ENCODE measurements around the gene GLIS1. TPM values are rescaled to one million over a fixed set of nuclear protein-coding genes. Genes with fewer than 3 reads are reported as not detected.

GLIS1 gene
- total RNA-seq, 1 experiment from 2014 or later = 1.2 TPM

DNA sequence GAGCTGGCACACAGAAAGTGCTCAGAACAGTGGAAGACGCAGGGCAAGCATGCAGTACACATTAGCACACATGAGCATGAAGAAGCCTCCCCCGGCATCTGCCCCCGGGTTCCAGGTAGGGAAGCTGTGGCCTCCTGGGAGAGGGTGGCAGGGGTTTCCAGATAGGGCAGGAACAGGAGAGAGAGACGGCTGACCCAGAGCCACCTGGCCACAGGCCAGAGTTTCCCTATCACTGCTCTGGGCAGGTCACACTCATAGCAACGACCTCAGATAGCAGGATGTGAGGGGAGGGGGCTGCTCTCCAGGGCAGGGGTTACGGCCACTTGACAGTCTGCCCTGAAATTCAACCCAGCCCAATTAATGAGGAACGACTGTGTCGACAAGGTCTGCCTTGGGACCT, 36.6 kb downstream of the GLIS1 start:
- Histone ChIP-seq H3K27me3 (replicated peaks) (no peaks in the 10 kb centered on the region), H3K4me3 (no peak overlapping the region), H3K27ac (no peak overlapping the region), H3K9me3 (replicated peaks) (no peaks in the 10 kb centered on the region), H3K36me3 (no peaks in the 10 kb centered on the region), H3K4me1 (replicated peaks) (no peaks in the 10 kb centered on the region)
- no peak for DNase-seq (ENCODE audit: low read depth in 1 of 2, low spot score in 2 of 2)

- no peaks in the 10 kb centered on the region for H3K4me1 ChIP-seq (replicated peaks)
- no peaks in the 10 kb centered on the region for H3K36me3 ChIP-seq
- no peak overlapping the region for H3K4me3 ChIP-seq
- no peaks in the 10 kb centered on the region for H3K27me3 ChIP-seq (replicated peaks)
- no peaks in the 10 kb centered on the region for H3K9me3 ChIP-seq (replicated peaks)
- no peak overlapping the region for H3K27ac ChIP-seq
- DNase-seq (ENCODE audit: low read depth in 1 of 2, low spot score in 2 of 2) = no peak
Measured at GRCh38 chr1:53700776-53701175, 38.2 kb downstream of the GLIS1 start.

GRCh38 chr1:53699981-53700380, 39.0 kb downstream of the GLIS1 start:
- no peaks in the 10 kb centered on the region for H3K4me1 ChIP-seq (replicated peaks)
- H3K27me3 ChIP-seq (replicated peaks) = no peaks in the 10 kb centered on the region
- H3K27ac ChIP-seq = no peak overlapping the region
- no peak overlapping the region for H3K4me3 ChIP-seq
- H3K36me3 ChIP-seq = no peaks in the 10 kb centered on the region
- H3K9me3 ChIP-seq (replicated peaks) = no peaks in the 10 kb centered on the region
- no peak for DNase-seq (ENCODE audit: low read depth in 1 of 2, low spot score in 2 of 2)

GRCh38 chr1:53698384-53698980, 40.5 kb downstream of the GLIS1 start:
- H3K27ac ChIP-seq = no peak overlapping the region
- DNase-seq (ENCODE audit: low read depth in 1 of 2, low spot score in 2 of 2) = no peak

DNA sequence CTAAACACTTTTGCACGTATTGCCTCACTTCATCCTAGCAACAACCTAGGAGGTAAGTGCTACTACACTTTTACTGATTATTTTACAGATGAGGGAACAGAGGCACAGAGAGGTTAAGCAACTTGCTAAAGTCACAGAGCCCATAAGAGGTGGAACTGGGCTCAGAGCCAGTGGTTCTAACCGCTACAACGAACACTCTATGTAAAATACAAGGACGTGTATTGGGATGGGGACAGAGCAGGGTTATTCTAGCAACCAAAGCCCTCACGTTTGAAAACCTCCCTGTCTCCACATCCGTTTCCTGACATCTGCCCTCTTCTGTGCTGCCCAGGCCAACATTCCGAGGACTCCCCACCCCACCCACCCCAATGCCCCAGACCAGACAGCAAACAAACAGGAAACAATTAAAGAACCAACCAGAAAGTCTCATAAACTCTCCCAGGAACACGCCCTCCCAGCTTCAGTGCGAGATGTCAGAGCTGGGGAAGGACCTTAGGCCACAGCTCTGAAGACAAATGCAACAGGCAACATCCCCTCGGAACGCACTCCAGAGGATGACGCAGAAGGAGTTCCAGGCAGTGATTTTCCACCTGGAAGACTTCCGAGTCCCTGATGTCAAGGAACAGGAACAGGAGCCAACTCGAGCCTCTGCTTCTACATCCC, 41.1 kb downstream of the GLIS1 start:
- no peaks in the 10 kb centered on the region for H3K9me3 ChIP-seq (replicated peaks)
- H3K4me1 ChIP-seq (replicated peaks) = no peaks in the 10 kb centered on the region
- DNase-seq (ENCODE audit: low read depth in 1 of 2, low spot score in 2 of 2) = no peak
- no peaks in the 10 kb centered on the region for H3K36me3 ChIP-seq
- no peak overlapping the region for H3K4me3 ChIP-seq
- H3K27ac ChIP-seq = no peak overlapping the region
- no peaks in the 10 kb centered on the region for H3K27me3 ChIP-seq (replicated peaks)

More at GRCh38 chr1:53698384-53698980, 40.5 kb downstream of the GLIS1 start:
- H3K4me1 ChIP-seq (replicated peaks) = no peaks in the 10 kb centered on the region
- no peaks in the 10 kb centered on the region for H3K9me3 ChIP-seq (replicated peaks)
- H3K4me3 ChIP-seq = no peak overlapping the region
- no peaks in the 10 kb centered on the region for H3K36me3 ChIP-seq
- H3K27me3 ChIP-seq (replicated peaks) = no peaks in the 10 kb centered on the region

- DNase-seq (ENCODE audit: low read depth in 1 of 2, low spot score in 2 of 2) = no peak
- no peaks in the 10 kb centered on the region for H3K36me3 ChIP-seq
- no peaks in the 10 kb centered on the region for H3K27me3 ChIP-seq (replicated peaks)
- no peaks in the 10 kb centered on the region for H3K4me1 ChIP-seq (replicated peaks)
- no peak overlapping the region for H3K4me3 ChIP-seq
- H3K9me3 ChIP-seq (replicated peaks) = no peaks in the 10 kb centered on the region
- no peak overlapping the region for H3K27ac ChIP-seq
Measured at GRCh38 chr1:53696990-53697389, 42.0 kb downstream of the GLIS1 start.

DNA sequence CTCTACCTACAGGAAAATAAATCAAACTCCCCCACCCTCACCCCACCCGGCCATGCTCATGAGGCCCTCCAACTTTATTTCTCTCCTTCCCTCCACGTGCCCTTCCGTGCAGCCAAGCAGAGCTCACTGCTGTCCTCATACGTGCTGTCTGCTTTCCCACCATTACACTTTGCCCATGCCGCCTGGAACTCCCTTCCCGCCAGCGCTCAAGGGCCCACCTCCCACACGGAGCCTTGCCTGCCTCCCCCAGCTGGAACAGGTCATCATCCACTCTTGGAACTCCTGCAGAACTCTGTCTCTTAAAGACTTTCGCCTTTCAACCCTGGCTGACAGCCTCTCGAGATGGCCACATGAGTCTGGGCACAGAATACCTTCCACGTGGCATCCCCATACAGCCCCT, 42.4 kb downstream of the GLIS1 start:
- H3K4me3 ChIP-seq = no peak overlapping the region
- DNase-seq (ENCODE audit: low read depth in 1 of 2, low spot score in 2 of 2) = no peak
- H3K36me3 ChIP-seq = no peaks in the 10 kb centered on the region
- no peaks in the 10 kb centered on the region for H3K27me3 ChIP-seq (replicated peaks)
- H3K4me1 ChIP-seq (replicated peaks) = no peaks in the 10 kb centered on the region
- H3K9me3 ChIP-seq (replicated peaks) = no peaks in the 10 kb centered on the region
- no peak overlapping the region for H3K27ac ChIP-seq

DNA sequence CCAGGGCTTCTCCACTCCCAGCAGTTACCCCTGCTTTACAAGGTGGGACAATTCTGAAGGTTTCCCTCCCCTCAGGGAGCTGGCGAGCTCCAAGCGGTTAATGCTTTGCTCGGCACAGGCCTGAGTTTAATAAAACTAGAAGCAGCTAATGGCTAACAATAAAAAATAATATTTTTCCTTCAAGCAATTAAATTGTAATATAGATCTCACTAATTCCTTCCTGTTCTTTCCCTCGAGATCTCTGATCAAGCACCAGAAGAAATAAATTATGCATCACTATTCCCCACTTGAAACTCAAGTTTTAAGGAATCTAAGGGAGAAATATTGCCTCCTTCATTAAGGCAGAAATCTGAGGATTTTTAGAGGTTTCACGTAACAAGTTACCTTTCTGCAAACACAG, 42.9 kb downstream of the GLIS1 start:
- H3K27ac ChIP-seq = no peak overlapping the region
- DNase-seq (ENCODE audit: low read depth in 1 of 2, low spot score in 2 of 2) = no peak
- no peaks in the 10 kb centered on the region for H3K4me1 ChIP-seq (replicated peaks)
- H3K4me3 ChIP-seq = no peak overlapping the region
- no peaks in the 10 kb centered on the region for H3K27me3 ChIP-seq (replicated peaks)
- no peaks in the 10 kb centered on the region for H3K36me3 ChIP-seq
- H3K9me3 ChIP-seq (replicated peaks) = no peaks in the 10 kb centered on the region

GRCh38 chr1:53695116-53695515, 43.8 kb downstream of the GLIS1 start:
- Histone ChIP-seq H3K36me3 (no peaks in the 10 kb centered on the region), H3K4me3 (no peak overlapping the region), H3K27me3 (replicated peaks) (no peaks in the 10 kb centered on the region), H3K27ac (no peak overlapping the region), H3K4me1 (replicated peaks) (no peaks in the 10 kb centered on the region), H3K9me3 (replicated peaks) (no peaks in the 10 kb centered on the region)
- DNase-seq (ENCODE audit: low read depth in 1 of 2, low spot score in 2 of 2) = no peak

DNA sequence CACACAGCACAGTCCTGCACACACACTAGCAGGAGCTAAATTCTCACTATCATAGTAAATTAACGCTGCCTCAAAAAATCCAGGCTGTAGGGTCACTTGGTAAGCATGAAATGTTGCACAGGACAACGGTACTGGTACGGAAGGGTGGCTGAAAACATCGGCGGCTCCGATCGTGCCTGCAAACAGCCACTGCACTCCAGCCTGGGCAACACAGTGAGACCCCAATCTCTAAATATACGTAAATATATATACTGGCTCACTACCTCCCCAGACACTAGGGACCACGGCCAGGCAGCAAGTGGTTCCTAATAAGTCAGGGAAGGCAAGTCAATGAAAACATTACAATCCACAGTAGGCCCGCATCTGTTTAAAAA, 44.3 kb downstream of the GLIS1 start:
- Histone ChIP-seq H3K36me3 (no peaks in the 10 kb centered on the region), H3K4me3 (no peak overlapping the region), H3K4me1 (replicated peaks) (no peaks in the 10 kb centered on the region), H3K27ac (no peak overlapping the region), H3K9me3 (replicated peaks) (no peaks in the 10 kb centered on the region), H3K27me3 (replicated peaks) (no peaks in the 10 kb centered on the region)
- no peak for DNase-seq (ENCODE audit: low read depth in 1 of 2, low spot score in 2 of 2)

GRCh38 chr1:53693773-53694717, 44.9 kb downstream of the GLIS1 start:
- no peaks in the 10 kb centered on the region for H3K36me3 ChIP-seq
- DNase-seq (ENCODE audit: low read depth in 1 of 2, low spot score in 2 of 2) = no peak
- no peaks in the 10 kb centered on the region for H3K4me1 ChIP-seq (replicated peaks)
- H3K4me3 ChIP-seq = no peak overlapping the region
- no peak overlapping the region for H3K27ac ChIP-seq
- H3K27me3 ChIP-seq (replicated peaks) = no peaks in the 10 kb centered on the region
- H3K9me3 ChIP-seq (replicated peaks) = no peaks in the 10 kb centered on the region

DNA sequence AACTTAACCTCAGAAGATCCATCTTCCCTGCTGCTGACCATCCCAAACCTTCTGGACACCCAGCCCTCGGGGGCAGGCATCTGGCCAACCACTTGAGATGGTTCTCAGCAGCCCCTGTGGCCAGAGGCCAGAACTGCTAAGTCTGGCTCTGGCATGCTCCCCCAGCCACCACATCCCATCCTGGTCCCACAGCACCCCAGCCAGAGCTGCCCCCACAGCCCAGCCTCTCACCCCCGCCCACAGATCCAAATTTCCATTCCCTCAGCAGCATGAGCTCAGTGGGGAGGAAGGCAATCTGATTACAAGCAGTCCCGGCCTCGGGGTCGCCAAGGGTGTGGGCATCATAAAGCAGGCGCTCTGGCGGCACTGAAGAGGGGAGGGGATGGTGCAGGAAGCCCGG, 45.6 kb downstream of the GLIS1 start:
- no peaks in the 10 kb centered on the region for H3K27me3 ChIP-seq (replicated peaks)
- H3K4me1 ChIP-seq (replicated peaks) = no peaks in the 10 kb centered on the region
- no peak for DNase-seq (ENCODE audit: low read depth in 1 of 2, low spot score in 2 of 2)
- no peak overlapping the region for H3K27ac ChIP-seq
- no peak overlapping the region for H3K4me3 ChIP-seq
- H3K36me3 ChIP-seq = no peaks in the 10 kb centered on the region
- H3K9me3 ChIP-seq (replicated peaks) = no peaks in the 10 kb centered on the region

DNA sequence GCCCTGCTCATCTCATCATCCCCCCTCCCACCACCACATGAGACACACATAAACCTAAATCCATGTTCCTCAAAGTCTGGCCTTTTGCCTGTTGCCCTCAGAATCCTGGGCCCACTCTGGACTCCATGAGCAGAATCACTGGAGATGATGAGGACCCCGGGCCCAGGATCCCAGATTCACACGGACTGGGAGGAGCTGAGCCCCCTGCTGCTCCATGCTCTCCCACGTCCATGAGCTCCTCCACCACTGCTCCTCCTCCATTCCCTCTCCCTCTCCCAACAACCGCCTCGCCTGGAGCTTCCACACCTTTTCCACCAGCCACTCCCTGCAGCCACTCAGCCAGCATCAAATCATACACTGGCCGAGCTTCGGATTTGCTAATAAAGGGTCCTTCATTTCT, 47.6 kb downstream of the GLIS1 start:
- Histone ChIP-seq H3K27me3 (replicated peaks) (no peaks in the 10 kb centered on the region), H3K9me3 (replicated peaks) (no peaks in the 10 kb centered on the region), H3K4me3 (no peak overlapping the region), H3K4me1 (replicated peaks) (peaks cover 6% of the 10 kb centered on the region), H3K36me3 (no peaks in the 10 kb centered on the region), H3K27ac (no peak overlapping the region)
- DNase-seq (ENCODE audit: low read depth in 1 of 2, low spot score in 2 of 2) = no peak

- DNase-seq (ENCODE audit: low read depth in 1 of 2, low spot score in 2 of 2) = no peak
- no peak overlapping the region for H3K27ac ChIP-seq
- peaks cover 16% of the 10 kb centered on the region for H3K4me1 ChIP-seq (replicated peaks)
- no peak overlapping the region for H3K4me3 ChIP-seq
- H3K27me3 ChIP-seq (replicated peaks) = no peaks in the 10 kb centered on the region
- H3K36me3 ChIP-seq = no peaks in the 10 kb centered on the region
- no peaks in the 10 kb centered on the region for H3K9me3 ChIP-seq (replicated peaks)
Measured at GRCh38 chr1:53690411-53690810, 48.6 kb downstream of the GLIS1 start.
